ENCODE results near the gene PDGFC. TPM values are rescaled to one million over a fixed set of nuclear protein-coding genes. Genes with fewer than 3 reads are reported as not detected.

PDGFC gene
- total RNA-seq, 2 experiments from 2014 or later, result not detected

GRCh38 chr4:156729416-156729815, 242.2 kb downstream of the PDGFC start:
- DNase-seq (ENCODE audit: low spot score), result no peak
- H3K9me3 ChIP-seq (ENCODE audit: low read length), result no peaks in the 10 kb centered on the region
- TF ChIP-seq CTCF (conservative IDR thresholded peaks at IDR 0.05; ENCODE audit: low read length) (no peak), EZH2phosphoT487 (IDR thresholded peaks at IDR 0.05; ENCODE audit: borderline replicate concordance, low read depth, low read length) (no peak)
- CTCF ChIA-PET (ENCODE audit: unreplicated experiment), result no interaction called here
- no peaks in the 10 kb centered on the region for H3K79me2 ChIP-seq (ENCODE audit: insufficient read depth, low read depth, low read length)
- no peak overlapping the region for H3K4me3 ChIP-seq (ENCODE audit: low read depth, low read length, poor library complexity, severe bottlenecking)
- no peak overlapping the region for H3K27ac ChIP-seq (ENCODE audit: low read depth, low read length, poor library complexity, severe bottlenecking)
- H3K9me2 ChIP-seq (ENCODE audit: insufficient read depth, low read length), result no peaks in the 10 kb centered on the region
- intact Hi-C loops (cut with micrococcal nuclease; ENCODE audit: unreplicated experiment), result no loop called here
- H3K4me2 ChIP-seq (ENCODE audit: low read length), result no peak overlapping the region
- H2AFZ ChIP-seq (ENCODE audit: low read length), result no peak overlapping the region
- POLR2A ChIA-PET, result interaction anchor here (0.5 kb wide), 1 partner anchor 11 kb away, joined by 3 read pairs; no protein-coding TSS in a partner anchor
- no peaks in the 10 kb centered on the region for H3K4me1 ChIP-seq (ENCODE audit: insufficient read depth, low read length, poor library complexity, severe bottlenecking)
- no TSS peak for BruUV-seq (replicated peaks)
- H4K20me1 ChIP-seq (ENCODE audit: insufficient read depth, low read length), result no peaks in the 10 kb centered on the region
- H3K36me3 ChIP-seq (ENCODE audit: insufficient read depth, low read length), result no peaks in the 10 kb centered on the region

- ChIA-PET CTCF (ENCODE audit: unreplicated experiment) (no interaction called here), POLR2A (interaction anchor here (0.8 to 1.1 kb wide), 2 partner anchors 19 to 58 kb away, joined by 3 to 5 read pairs; no protein-coding TSS in a partner anchor)
- Histone ChIP-seq H3K4me1 (ENCODE audit: insufficient read depth, low read length, poor library complexity, severe bottlenecking) (no peaks in the 10 kb centered on the region), H2AFZ (ENCODE audit: low read length) (no peak overlapping the region), H4K20me1 (ENCODE audit: insufficient read depth, low read length) (no peaks in the 10 kb centered on the region), H3K9me2 (ENCODE audit: insufficient read depth, low read length) (no peaks in the 10 kb centered on the region; the same call in 1 of the 2 replicates), H3K27ac (ENCODE audit: low read depth, low read length, poor library complexity, severe bottlenecking) (no peak overlapping the region), H3K36me3 (ENCODE audit: insufficient read depth, low read length) (no peaks in the 10 kb centered on the region), H3K4me3 (ENCODE audit: low read depth, low read length, poor library complexity, severe bottlenecking) (no peak overlapping the region), H3K4me2 (ENCODE audit: low read length) (no peak overlapping the region), H3K9me3 (ENCODE audit: low read length) (no peaks in the 10 kb centered on the region), H3K79me2 (ENCODE audit: insufficient read depth, low read depth, low read length) (no peaks in the 10 kb centered on the region)
- intact Hi-C loops (cut with micrococcal nuclease; ENCODE audit: unreplicated experiment), result no loop called here
- TF ChIP-seq CTCF (conservative IDR thresholded peaks at IDR 0.05; ENCODE audit: low read length) (no peak), EZH2phosphoT487 (IDR thresholded peaks at IDR 0.05; ENCODE audit: borderline replicate concordance, low read depth, low read length) (no peak)
- no TSS peak for BruUV-seq (replicated peaks)
- DNase-seq (ENCODE audit: low spot score), result no peak
Measured at GRCh38 chr4:156725257-156725656, 246.3 kb downstream of the PDGFC start.

- no peak overlapping the region for H2AFZ ChIP-seq (ENCODE audit: low read length)
- TF ChIP-seq CTCF (conservative IDR thresholded peaks at IDR 0.05; ENCODE audit: low read length) (no peak), EZH2phosphoT487 (IDR thresholded peaks at IDR 0.05; ENCODE audit: borderline replicate concordance, low read depth, low read length) (no peak)
- no peaks in the 10 kb centered on the region for H3K4me1 ChIP-seq (ENCODE audit: insufficient read depth, low read length, poor library complexity, severe bottlenecking)
- H3K9me3 ChIP-seq (ENCODE audit: low read length), result no peaks in the 10 kb centered on the region
- no peaks in the 10 kb centered on the region for H3K36me3 ChIP-seq (ENCODE audit: insufficient read depth, low read length)
- no peak for DNase-seq (ENCODE audit: low spot score)
- no peak overlapping the region for H3K4me2 ChIP-seq (ENCODE audit: low read length)
- ChIA-PET CTCF (ENCODE audit: unreplicated experiment) (no interaction called here), POLR2A (no interaction called here)
- no peaks in the 10 kb centered on the region for H4K20me1 ChIP-seq (ENCODE audit: insufficient read depth, low read length)
- BruUV-seq (replicated peaks), result no TSS peak
- no peaks in the 10 kb centered on the region for H3K79me2 ChIP-seq (ENCODE audit: insufficient read depth, low read depth, low read length)
- H3K9me2 ChIP-seq (ENCODE audit: insufficient read depth, low read length), result no peaks in the 10 kb centered on the region; the same call in 1 of the 2 replicates
- no peak overlapping the region for H3K27ac ChIP-seq (ENCODE audit: low read depth, low read length, poor library complexity, severe bottlenecking)
- H3K4me3 ChIP-seq (ENCODE audit: low read depth, low read length, poor library complexity, severe bottlenecking), result no peak overlapping the region
- intact Hi-C loops (cut with micrococcal nuclease; ENCODE audit: unreplicated experiment), result no loop called here
Measured at GRCh38 chr4:156723951-156724668, 247.5 kb downstream of the PDGFC start.

All from OCI-LY7 (cell line).